HEK293 (cell line): Measurements from ENCODE around the gene KRTAP12-1.

Source experiments
- CTCF ChIA-PET: fragments of 350-600 bp; formaldehyde crosslinking; extraction: SDS; loops from one replicate; lab custom pipeline; 2021; ENCODE audit warnings: antibody characterized with exemption; lab: Yijun Ruan, JAX
- POLR2A ChIA-PET: fragments of 300-600 bp; formaldehyde crosslinking; extraction: SDS; loops from one replicate; lab custom pipeline; 2020; ENCODE audit warnings: antibody characterized with exemption, inconsistent platforms; lab: Yijun Ruan, JAX
- H3K27ac ChIP-seq: fragments of 200-500 bp; sonication (Bioruptor generic); 2 replicates; pipeline ENCODE4 v1.5.1; 2014; ENCODE audit warnings: low read depth, low read length, control low read depth, inconsistent platforms; ENCODE audit errors: extremely low read depth
- H3K36me3 ChIP-seq, 2 experiments: fragments of 200-500 bp in 1 of 2; sonication (Bioruptor generic) in 1 of 2; 1 replicate in 1 of 2; 2 replicates in 1 of 2; pipeline ENCODE4 v1.5.1; 2014 to 2017; ENCODE audit warnings: inconsistent platforms in 2 of 2, low read length in 2 of 2; ENCODE audit not compliant: control insufficient read depth in 2 of 2, insufficient read depth in 1 of 2
- H3K4me1 ChIP-seq: fragments of 200-500 bp; sonication (Bioruptor generic); 2 replicates; pipeline ENCODE4 v1.5.1; 2014; ENCODE audit warnings: mild to moderate bottlenecking, low read length, inconsistent platforms; ENCODE audit not compliant: control insufficient read depth, insufficient read depth
- H3K4me3 ChIP-seq: 2 replicates; pipeline ENCODE4 v1.5.1; 2011; ENCODE audit warnings: low read depth, mild to moderate bottlenecking, control low read depth, low read length, moderate library complexity
- H3K9me3 ChIP-seq: fragments of 200-500 bp; sonication (Bioruptor generic); 2 replicates; pipeline ENCODE4 v1.5.1; 2014; ENCODE audit warnings: low read depth, low read length, inconsistent platforms; ENCODE audit not compliant: control insufficient read depth, insufficient read depth
- GLI4 ChIP-seq: fragments of 450-650 bp; formaldehyde crosslinking; IDR thresholded peaks from 2 replicates; pipeline ENCODE4 v1.5.1; 2016; ENCODE audit warnings: missing biosample characterization, missing genetic modification characterization
- HOXC10 ChIP-seq: sonication (generic); formaldehyde crosslinking; IDR thresholded peaks from 2 replicates; pipeline ENCODE4 v1.8.1; 2023; ENCODE audit warnings: mild to moderate bottlenecking, missing genetic modification reagents
- KLF9 ChIP-seq: fragments of 450-650 bp; formaldehyde crosslinking; IDR thresholded peaks from 2 replicates; pipeline ENCODE4 v1.5.1; 2016; ENCODE audit warnings: missing biosample characterization, missing genetic modification characterization, low read depth
- PRDM4 ChIP-seq: fragments of 450-650 bp; formaldehyde crosslinking; IDR thresholded peaks from 2 replicates; pipeline ENCODE4 v1.5.1; 2017; ENCODE audit warnings: missing biosample characterization, missing genetic modification characterization
- SALL2 ChIP-seq: fragments of 450-650 bp; formaldehyde crosslinking; IDR thresholded peaks from 2 replicates; pipeline ENCODE4 v1.5.0; 2017; ENCODE audit warnings: missing biosample characterization, mild to moderate bottlenecking, missing genetic modification characterization, borderline replicate concordance
- ZBTB11 ChIP-seq: fragments of 450-650 bp; formaldehyde crosslinking; conservative IDR thresholded peaks from 2 replicates; pipeline ENCODE4 v1.5.1; 2016; ENCODE audit warnings: low read depth, missing biosample characterization, missing genetic modification characterization
- ZNF146 ChIP-seq: fragments of 450-650 bp; formaldehyde crosslinking; IDR thresholded peaks from 2 replicates; pipeline ENCODE4 v1.5.1; 2016; ENCODE audit warnings: missing biosample characterization, missing genetic modification characterization
- ZNF214 ChIP-seq: fragments of 450-650 bp; formaldehyde crosslinking; IDR thresholded peaks from 2 replicates; pipeline ENCODE4 v1.5.1; 2017; ENCODE audit warnings: missing biosample characterization, mild to moderate bottlenecking, missing genetic modification characterization, borderline replicate concordance
- ZNF362 ChIP-seq: fragments of 450-650 bp; formaldehyde crosslinking; IDR thresholded peaks from 2 replicates; pipeline ENCODE4 v1.5.1; 2016; ENCODE audit warnings: missing biosample characterization, missing genetic modification characterization
- ZNF548 ChIP-seq: fragments of 450-650 bp; formaldehyde crosslinking; IDR thresholded peaks from 2 replicates; pipeline ENCODE4 v1.5.1; 2016; ENCODE audit warnings: missing biosample characterization, missing genetic modification characterization
- ZNF660 ChIP-seq: fragments of 450-650 bp; IDR thresholded peaks from 2 replicates; pipeline ENCODE4 v1.5.1; 2018; ENCODE audit warnings: missing biosample characterization, mild to moderate bottlenecking, missing genetic modification characterization
- ZNF670 ChIP-seq: fragments of 450-650 bp; formaldehyde crosslinking; IDR thresholded peaks from 2 replicates; pipeline ENCODE4 v1.5.1; 2016; ENCODE audit warnings: missing biosample characterization, missing genetic modification characterization, low read depth
- ZNF692 ChIP-seq: fragments of 450-650 bp; formaldehyde crosslinking; IDR thresholded peaks from 2 replicates; pipeline ENCODE4 v1.5.1; 2016; ENCODE audit warnings: missing biosample characterization, missing genetic modification characterization
- ZNF792 ChIP-seq: fragments of 450-650 bp; formaldehyde crosslinking; IDR thresholded peaks from 2 replicates; pipeline ENCODE4 v1.5.1; 2016; ENCODE audit warnings: missing biosample characterization, missing genetic modification characterization
- ZSCAN30 ChIP-seq: fragments of 450-650 bp; IDR thresholded peaks from 2 replicates; pipeline ENCODE4 v1.5.1; 2018; ENCODE audit warnings: missing biosample characterization, mild to moderate bottlenecking, missing genetic modification characterization, moderate library complexity

The KRTAP12-1 gene

GRCh38 chr21:44726826-44727225, 44.9 kb upstream of the KRTAP12-1 start:
- H3K9me3 ChIP-seq: no peaks in the 10 kb centered on the region
- POLR2A ChIA-PET: no interaction called here
- TF ChIP-seq ZNF362 (no peak), ZNF146 (tag by site-specific recombination) (no peak), KLF9 (tag by site-specific recombination) (no peak), GLI4 (tag by site-specific recombination) (no peak), PRDM4 (tag by site-specific recombination) (no peak), ZBTB11 (tag by site-specific recombination) (no peak), ZNF548 (tag by site-specific recombination) (no peak), ZNF692 (tag by site-specific recombination) (no peak), ZNF214 (tag by site-specific recombination) (no peak), ZNF792 (tag by site-specific recombination) (no peak), ZNF660 (tag by site-specific recombination) (no peak), SALL2 (tag by site-specific recombination) (no peak), ZSCAN30 (tag by site-specific recombination) (no peak), ZNF670 (tag by site-specific recombination) (no peak)
- TF ChIP-seq, all 188 proteins: peak for 0
- H3K4me1 ChIP-seq: no peaks in the 10 kb centered on the region
- H3K36me3 ChIP-seq: no peaks in the 10 kb centered on the region
- H3K4me3 ChIP-seq: no peak overlapping the region
- CTCF ChIA-PET: no interaction called here
- H3K27ac ChIP-seq: no peak overlapping the region

GRCh38 chr21:44724926-44725325, 43.0 kb upstream of the KRTAP12-1 start:
- CTCF ChIA-PET: interaction anchor here (0.6 to 1.3 kb wide), 3 partner anchors 18 to 693 kb away, joined by 3 to 5 read pairs (median 3); no protein-coding TSS in a partner anchor
- TF ChIP-seq HOXC10 (CRISPR knock-in tag): no peak
- TF ChIP-seq, all 188 proteins: peak for 0
- POLR2A ChIA-PET: interaction anchor here (0.7 kb wide), 1 partner anchor 11 kb away, joined by 3 read pairs; no protein-coding TSS in a partner anchor
- Histone ChIP-seq H3K27ac (no peak overlapping the region), H3K4me1 (no peaks in the 10 kb centered on the region), H3K9me3 (no peaks in the 10 kb centered on the region), H3K4me3 (no peak overlapping the region), H3K36me3 (no peaks in the 10 kb centered on the region)
